Erythroblast (primary cell): ENCODE data around the gene ELOF1.
"Not testable (repeated sequence)": the region's sequence is repeated elsewhere in the genome, so short reads cannot be mapped to it uniquely, and the experiment has no call there.

Experiments
- DNase-seq, 2 experiments: peaks; one replicate each; lab custom pipeline; 2025; lab: John Stamatoyannopoulos, UW
- GATA1 ChIP-seq: IDR thresholded peaks from 2 replicates; pipeline ENCODE4 v1.6.1; 2011; ENCODE audit warnings: low read depth, mild to moderate bottlenecking, control low read depth, low read length, moderate library complexity
- POLR2A ChIP-seq: IDR thresholded peaks from 2 replicates; pipeline ENCODE4 v1.6.1; 2011; ENCODE audit warnings: mild to moderate bottlenecking, low read length

Gene ELOF1

GRCh38 chr19:11558881-11559828, at the start of gene ELOF1:
Gene ELOF1 (minus strand): TSS chr19:11559230. CDS start chr19:11554347, 4,883 bp downstream.
- TF ChIP-seq GATA1 = no peak
- TF ChIP-seq POLR2A = peak; percentile 98
- peak; percentile 99 for DNase-seq

GRCh38 chr19:11606484-11606883, 47.5 kb upstream of the ELOF1 start:
- TF ChIP-seq POLR2A (peak; percentile 18), GATA1 (no peak)
- DNase-seq = no peak

DNA sequence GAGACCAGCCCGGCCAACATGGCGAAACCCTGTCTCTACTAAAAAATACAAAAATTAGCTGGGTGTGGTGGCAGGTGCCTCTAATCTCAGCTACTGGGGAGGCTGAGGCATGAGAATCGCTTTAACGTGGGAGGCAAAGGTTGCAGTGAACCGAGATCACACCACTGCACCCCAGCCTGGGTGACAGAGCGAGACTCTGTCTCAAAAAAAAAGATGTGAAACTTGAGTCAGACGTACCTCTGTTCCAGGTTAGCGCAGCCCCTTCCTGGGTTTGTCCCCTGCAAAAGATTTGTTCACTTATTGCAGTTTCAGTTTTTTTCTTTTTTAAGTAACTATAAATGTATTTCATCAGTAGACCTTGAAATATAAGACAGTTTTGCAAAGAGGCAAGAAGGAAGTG, 40.7 kb upstream of the ELOF1 start:
- not testable (repeated sequence) for DNase-seq

GRCh38 chr19:11598746-11599145, 39.7 kb upstream of the ELOF1 start:
- TF ChIP-seq POLR2A = no peak
- TF ChIP-seq GATA1 = no peak
- no peak for DNase-seq

GRCh38 chr19:11598103-11598483, 39.1 kb upstream of the ELOF1 start:
- no peak for TF ChIP-seq GATA1
- TF ChIP-seq POLR2A = no peak
- DNase-seq = peak in 1 of 2 experiments; percentile 56

GRCh38 chr19:11597202-11598102, 38.4 kb upstream of the ELOF1 start, which contains the start of gene ZNF627:
Gene ZNF627 (plus strand): TSS chr19:11597483. CDS start chr19:11597628, 145 bp downstream.
- TF ChIP-seq GATA1 (no peak), POLR2A (peak; percentile 98)
- peak; percentile 98 to 99 for DNase-seq

- TF ChIP-seq GATA1 (no peak), POLR2A (no peak)
- DNase-seq = no peak
These were observed 37.1 kb upstream of the ELOF1 start for GRCh38 chr19:11596156-11596555.

DNA sequence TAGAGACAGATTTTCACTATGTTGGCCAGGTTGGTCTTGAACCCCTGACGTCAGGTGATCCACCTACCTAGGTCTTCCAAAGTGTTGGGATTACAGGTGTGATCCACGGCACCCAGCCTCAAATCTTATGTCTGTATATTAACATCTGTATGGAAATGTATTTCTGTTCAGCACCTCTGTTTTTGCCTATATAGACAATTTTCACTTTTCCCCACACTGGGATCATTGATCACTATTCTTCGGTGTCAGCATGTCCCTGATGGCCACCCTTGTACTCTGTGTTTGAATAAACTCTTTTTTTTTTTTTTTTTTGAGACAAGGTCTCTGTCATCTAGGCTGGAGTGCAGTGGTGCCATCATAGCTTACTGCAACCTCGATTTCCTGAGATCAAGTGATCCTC, 35.1 kb upstream of the ELOF1 start:
- no peak for DNase-seq
- TF ChIP-seq GATA1 (no peak), POLR2A (no peak)

DNA sequence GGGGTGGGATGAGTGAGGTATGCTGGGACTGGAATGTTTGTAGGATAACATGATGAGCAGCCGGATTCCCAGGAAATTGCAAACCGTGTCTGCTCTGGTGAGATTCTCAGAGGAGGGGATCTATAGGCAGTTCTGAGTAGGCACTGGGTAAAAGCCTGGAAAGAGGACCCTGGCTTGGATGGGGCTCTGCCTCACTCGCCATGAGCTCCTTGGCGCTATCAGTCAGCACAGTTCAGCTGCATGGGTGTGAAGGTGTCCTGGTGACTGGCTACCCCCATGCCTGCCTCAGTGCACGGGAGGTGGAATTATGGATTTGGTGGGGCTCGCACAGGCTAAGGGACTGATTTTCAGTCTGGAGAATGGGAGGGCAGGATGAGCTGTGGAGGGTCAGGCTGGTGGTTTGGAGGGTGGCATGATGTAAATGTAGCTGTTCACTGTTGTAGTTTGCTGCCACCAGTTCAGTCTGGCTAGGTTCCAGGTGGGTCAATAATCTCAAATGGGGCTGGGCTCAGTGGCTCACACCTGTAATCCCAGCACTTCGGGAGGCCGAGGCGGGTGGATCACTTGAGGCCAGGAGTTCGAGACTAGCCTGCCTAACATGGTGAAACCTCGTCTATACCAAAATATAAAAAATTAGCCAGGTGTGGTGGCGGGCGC, 29.1 kb upstream of the ELOF1 start:
- DNase-seq = peak in 1 of 2 experiments; percentile 27
- no peak for TF ChIP-seq GATA1
- no peak for TF ChIP-seq POLR2A

- TF ChIP-seq POLR2A (no peak), GATA1 (no peak)
- DNase-seq = peak; percentile 79 to 89
These were observed 28.4 kb upstream of the ELOF1 start for GRCh38 chr19:11587302-11587974.

- TF ChIP-seq POLR2A = no peak
- no peak for TF ChIP-seq GATA1
- DNase-seq = no peak
These were observed 27.3 kb upstream of the ELOF1 start for GRCh38 chr19:11586331-11586730.

DNA sequence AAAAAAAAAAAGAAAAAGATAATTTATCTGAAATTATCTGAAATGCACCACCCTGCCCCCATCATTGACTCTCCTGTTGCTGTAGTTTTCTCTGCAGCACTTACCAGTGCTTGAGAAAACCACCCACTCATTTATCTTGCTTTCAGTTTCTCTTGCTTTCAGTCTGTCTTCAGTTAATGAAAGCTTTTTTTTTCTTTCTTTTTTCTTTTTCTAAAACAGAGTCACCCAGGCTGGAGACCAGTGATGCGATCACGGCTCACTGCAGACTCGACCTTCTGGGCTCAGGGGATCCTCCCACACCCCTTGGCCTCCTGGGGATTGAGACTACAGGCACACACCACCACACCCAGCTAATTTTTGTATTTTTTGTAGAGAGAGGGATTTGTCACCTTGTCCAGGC, 22.7 kb upstream of the ELOF1 start:
- DNase-seq = peak; percentile 59 to 72
- no peak for TF ChIP-seq POLR2A
- no peak for TF ChIP-seq GATA1

DNA sequence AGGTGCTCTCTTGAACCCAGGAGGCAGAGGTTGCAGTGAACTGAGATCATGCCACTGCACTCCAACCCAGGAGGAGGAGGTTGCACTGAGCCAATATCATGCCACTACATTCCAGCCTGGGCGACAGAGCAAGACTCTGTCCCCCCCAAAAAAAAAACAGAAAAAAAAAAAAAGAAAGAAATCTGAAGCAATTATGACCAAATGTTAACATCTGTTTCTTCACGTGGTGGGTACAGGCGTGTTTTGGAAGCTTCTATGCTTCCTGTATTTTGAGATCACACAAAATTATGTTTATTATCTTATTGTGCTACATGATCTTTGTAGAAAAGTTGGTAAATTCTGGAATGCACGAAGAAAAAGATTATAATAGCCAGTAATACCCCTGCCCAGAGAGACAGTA, 21.1 kb upstream of the ELOF1 start:
- no peak for DNase-seq
- TF ChIP-seq POLR2A (no peak), GATA1 (no peak)
